Trophoblast cell (in vitro differentiated cells and primary cell): ENCODE measurements around the gene ANKK1.

Experiments
- DNase-seq, 2 donors: peaks; one replicate each; pipeline ENCODE4 v3.0.0-alpha.2; 2016
- H2AFZ ChIP-seq: 2 replicates; pipeline ENCODE4 v1.6.1; 2013; ENCODE audit warnings: low read length, moderate library complexity, mild to moderate bottlenecking; ENCODE audit not compliant: insufficient read depth, poor library complexity
- H2AK5ac ChIP-seq: 2 replicates; pipeline ENCODE4 v1.6.1; 2013; ENCODE audit warnings: mild to moderate bottlenecking, low read length
- H2BK120ac ChIP-seq: 2 replicates; pipeline ENCODE4 v1.6.1; 2013; ENCODE audit warnings: low read length, mild to moderate bottlenecking, moderate library complexity; ENCODE audit not compliant: insufficient read depth, poor library complexity
- H2BK12ac ChIP-seq: 2 replicates; pipeline ENCODE4 v1.6.1; 2013; ENCODE audit warnings: mild to moderate bottlenecking, low read length, moderate library complexity
- H2BK5ac ChIP-seq: 2 replicates; pipeline ENCODE4 v1.6.1; 2013; ENCODE audit warnings: low read length, low read depth, moderate library complexity, mild to moderate bottlenecking; ENCODE audit not compliant: poor library complexity
- H3K14ac ChIP-seq: 2 replicates; pipeline ENCODE4 v1.6.1; 2013; ENCODE audit warnings: mild to moderate bottlenecking, low read length
- H3K18ac ChIP-seq: 2 replicates; pipeline ENCODE4 v1.6.1; 2013; ENCODE audit warnings: mild to moderate bottlenecking, low read length
- H3K23ac ChIP-seq: 2 replicates; pipeline ENCODE4 v1.6.1; 2013; ENCODE audit warnings: low read length
- H3K27ac ChIP-seq: 2 replicates; pipeline ENCODE4 v1.5.1; 2013; ENCODE audit warnings: low read depth, mild to moderate bottlenecking, inconsistent platforms, low read length, moderate library complexity
- H3K27me3 ChIP-seq: 2 replicates; pipeline ENCODE4 v1.6.1; 2013; ENCODE audit warnings: inconsistent platforms, mild to moderate bottlenecking, low read length, moderate library complexity; ENCODE audit not compliant: insufficient read depth
- H3K36me3 ChIP-seq, 2 experiments: 1 replicate in 1 of 2; 2 replicates in 1 of 2; pipeline ENCODE4 v1.6.1; 2013; ENCODE audit warnings: low read length in 2 of 2, mild to moderate bottlenecking in 2 of 2, moderate library complexity in 1 of 2; ENCODE audit not compliant: insufficient read depth in 2 of 2, control insufficient read depth in 1 of 2
- H3K4ac ChIP-seq: 2 replicates; pipeline ENCODE4 v1.6.1; 2013; ENCODE audit warnings: low read depth, mild to moderate bottlenecking, low read length, moderate library complexity
- H3K4me1 ChIP-seq, 2 experiments: 1 replicate in 1 of 2; 2 replicates in 1 of 2; pipeline ENCODE4 v1.6.1; 2013; ENCODE audit warnings: low read length in 2 of 2, mild to moderate bottlenecking in 2 of 2, moderate library complexity in 1 of 2; ENCODE audit not compliant: insufficient read depth in 2 of 2, control insufficient read depth in 1 of 2
- H3K4me2 ChIP-seq: 2 replicates; pipeline ENCODE4 v1.6.1; 2013; ENCODE audit warnings: inconsistent platforms, mild to moderate bottlenecking, low read length, moderate library complexity
- H3K4me3 ChIP-seq: 2 replicates; pipeline ENCODE4 v1.5.1; 2013; ENCODE audit warnings: mild to moderate bottlenecking, low read depth, low read length, inconsistent platforms
- H3K79me1 ChIP-seq: one replicate; pipeline ENCODE4 v1.6.1; 2013; ENCODE audit warnings: low read length
- H3K79me2 ChIP-seq: 2 replicates; pipeline ENCODE4 v1.6.1; 2013; ENCODE audit warnings: low read length, mild to moderate bottlenecking; ENCODE audit not compliant: control insufficient read depth, insufficient read depth, poor library complexity
- H3K9ac ChIP-seq: 2 replicates; pipeline ENCODE4 v1.6.1; 2013; ENCODE audit warnings: mild to moderate bottlenecking, low read length
- H3K9me3 ChIP-seq: 2 replicates; pipeline ENCODE4 v1.6.1; 2013; ENCODE audit warnings: low read depth, mild to moderate bottlenecking, control low read depth, inconsistent platforms, low read length; ENCODE audit not compliant: insufficient read depth
- H4K12ac ChIP-seq: 2 replicates; pipeline ENCODE4 v1.6.1; 2013; ENCODE audit warnings: low read depth, mild to moderate bottlenecking, low read length, moderate library complexity
- H4K8ac ChIP-seq: 2 replicates; pipeline ENCODE4 v1.6.1; 2013; ENCODE audit warnings: low read depth, mild to moderate bottlenecking, low read length, moderate library complexity
- H4K91ac ChIP-seq: one replicate; pipeline ENCODE4 v1.6.1; 2013; ENCODE audit warnings: low read depth, mild to moderate bottlenecking, low read length, moderate library complexity
- WGBS: extraction: QIAGEN DNeasy Blood & Tissue Kit; methylation state at CpG from one replicate; pipeline ENCODE4 v1.1.7; 2013; ENCODE audit warnings: missing lambda C conversion rate; ENCODE audit not compliant: insufficient read length, insufficient coverage; ENCODE audit errors: extremely low coverage; 5-methylcytosine and 5-hydroxymethylcytosine counted together

ANKK1 gene

DNA sequence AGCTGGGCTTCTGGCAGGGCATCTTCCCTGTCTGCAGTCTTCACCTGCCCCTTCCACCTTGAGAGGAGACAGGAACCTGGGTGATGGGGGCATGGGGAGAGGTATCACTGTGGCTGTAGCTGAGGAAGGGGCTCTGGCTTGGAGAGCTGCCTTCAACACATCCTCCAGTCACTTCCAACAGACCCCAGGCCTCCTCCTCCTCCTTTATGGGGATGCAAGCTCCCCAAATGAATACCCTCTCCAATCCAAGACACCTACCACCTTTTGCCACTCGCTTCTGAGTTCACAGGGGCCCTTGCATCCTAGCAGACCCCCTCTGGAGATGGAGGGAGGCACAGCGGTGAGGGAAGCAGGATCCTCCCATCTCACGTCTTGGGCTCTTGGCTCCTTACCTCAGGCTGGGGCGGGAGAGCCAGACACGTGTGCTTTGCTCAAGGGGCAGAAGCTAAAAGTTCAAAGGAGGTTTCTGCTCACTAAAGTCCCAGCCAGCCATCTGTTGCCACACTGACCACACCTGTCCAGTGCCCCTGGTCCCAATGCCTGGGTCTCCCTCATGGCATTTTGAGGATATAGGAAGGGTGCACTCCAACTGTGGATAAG lies 13.2 kb downstream of the ANKK1 start:
- H3K9me3 ChIP-seq, result peaks cover 2% of the 10 kb centered on the region
- H3K27ac ChIP-seq, result no peak overlapping the region
- H2BK120ac ChIP-seq, result no peak overlapping the region
- no peak overlapping the region for H3K18ac ChIP-seq
- no peak overlapping the region for H3K23ac ChIP-seq
- no peak overlapping the region for H3K14ac ChIP-seq
- H4K8ac ChIP-seq, result no peak overlapping the region
- H3K9ac ChIP-seq, result no peak overlapping the region
- H4K91ac ChIP-seq, result no peak overlapping the region
- no peak overlapping the region for H2BK12ac ChIP-seq
- WGBS, result no CpG with 5 or more reads among the region's 5 CpGs
- no peak overlapping the region for H4K12ac ChIP-seq
- no peaks in the 10 kb centered on the region for H3K79me2 ChIP-seq
- H2AFZ ChIP-seq, result no peak overlapping the region
- H3K27me3 ChIP-seq, result no peaks in the 10 kb centered on the region
- H3K4me1 ChIP-seq, result no peaks in the 10 kb centered on the region
- no peak overlapping the region for H2BK5ac ChIP-seq
- H3K4me3 ChIP-seq, result no peak overlapping the region
- DNase-seq, result no peak
- no peak overlapping the region for H3K4ac ChIP-seq
- H3K4me2 ChIP-seq, result no peak overlapping the region
- no peak overlapping the region for H2AK5ac ChIP-seq
- no peaks in the 10 kb centered on the region for H3K36me3 ChIP-seq
- no peaks in the 10 kb centered on the region for H3K79me1 ChIP-seq

DNA sequence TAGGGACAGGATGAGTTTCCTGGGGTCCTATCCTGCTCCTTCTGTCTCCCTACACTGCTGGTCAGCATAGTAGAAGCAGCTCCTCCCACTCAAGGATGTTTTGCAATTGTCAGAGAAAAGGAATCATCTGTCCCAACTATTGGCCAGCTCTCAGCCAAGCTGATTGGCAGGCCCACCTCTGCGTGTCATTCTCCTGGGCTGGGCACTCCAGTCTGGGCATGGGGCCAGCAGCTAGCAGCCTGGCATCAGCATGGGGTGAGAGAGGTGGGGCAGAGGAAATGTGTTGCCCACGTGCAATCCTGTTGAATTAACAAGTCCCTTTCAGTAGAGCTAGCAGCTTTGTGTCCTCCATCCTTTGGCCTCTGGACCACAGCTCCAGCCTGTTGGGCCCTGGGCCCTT lies 14.1 kb downstream of the ANKK1 start:
- H3K36me3 ChIP-seq, result no peaks in the 10 kb centered on the region
- H3K18ac ChIP-seq, result no peak overlapping the region
- H4K91ac ChIP-seq, result no peak overlapping the region
- no peak overlapping the region for H2BK12ac ChIP-seq
- no peak overlapping the region for H2BK5ac ChIP-seq
- no peak overlapping the region for H3K27ac ChIP-seq
- H3K14ac ChIP-seq, result no peak overlapping the region
- no peak overlapping the region for H2AK5ac ChIP-seq
- H2AFZ ChIP-seq, result no peak overlapping the region
- H3K4me2 ChIP-seq, result no peak overlapping the region
- WGBS, result no CpG with 5 or more reads among the region's 2 CpGs
- no peaks in the 10 kb centered on the region for H3K27me3 ChIP-seq
- H4K12ac ChIP-seq, result no peak overlapping the region
- H3K4ac ChIP-seq, result no peak overlapping the region
- no peak overlapping the region for H4K8ac ChIP-seq
- no peak overlapping the region for H2BK120ac ChIP-seq
- peaks cover 2% of the 10 kb centered on the region for H3K9me3 ChIP-seq
- no peak overlapping the region for H3K23ac ChIP-seq
- H3K4me3 ChIP-seq, result no peak overlapping the region
- no peak overlapping the region for H3K9ac ChIP-seq
- H3K79me1 ChIP-seq, result no peaks in the 10 kb centered on the region
- H3K79me2 ChIP-seq, result no peaks in the 10 kb centered on the region
- no peak for DNase-seq
- peaks cover 0 to 2% of the 10 kb centered on the region in 2 experiments for H3K4me1 ChIP-seq

- H2AK5ac ChIP-seq, result no peak overlapping the region
- H3K36me3 ChIP-seq, result no peaks in the 10 kb centered on the region
- no peaks in the 10 kb centered on the region for H3K79me2 ChIP-seq
- H3K9ac ChIP-seq, result no peak overlapping the region
- no peak overlapping the region for H3K18ac ChIP-seq
- H3K4ac ChIP-seq, result no peak overlapping the region
- DNase-seq, result no peak
- H3K4me2 ChIP-seq, result no peak overlapping the region
- H4K8ac ChIP-seq, result no peak overlapping the region
- H2BK5ac ChIP-seq, result no peak overlapping the region
- no peaks in the 10 kb centered on the region for H3K79me1 ChIP-seq
- no peak overlapping the region for H4K91ac ChIP-seq
- H2AFZ ChIP-seq, result no peak overlapping the region
- no peak overlapping the region for H3K27ac ChIP-seq
- H3K9me3 ChIP-seq, result peaks cover 2% of the 10 kb centered on the region
- no peak overlapping the region for H3K23ac ChIP-seq
- H3K27me3 ChIP-seq, result no peaks in the 10 kb centered on the region
- no peak overlapping the region for H4K12ac ChIP-seq
- H2BK12ac ChIP-seq, result no peak overlapping the region
- H2BK120ac ChIP-seq, result no peak overlapping the region
- H3K14ac ChIP-seq, result no peak overlapping the region
- peaks cover 0 to 2% of the 10 kb centered on the region in 2 experiments for H3K4me1 ChIP-seq
- no peak overlapping the region for H3K4me3 ChIP-seq
- WGBS, result no CpG with 5 or more reads among the region's 7 CpGs
Measured at GRCh38 chr11:113404859-113405430, 17.4 kb downstream of the ANKK1 start.

DNA sequence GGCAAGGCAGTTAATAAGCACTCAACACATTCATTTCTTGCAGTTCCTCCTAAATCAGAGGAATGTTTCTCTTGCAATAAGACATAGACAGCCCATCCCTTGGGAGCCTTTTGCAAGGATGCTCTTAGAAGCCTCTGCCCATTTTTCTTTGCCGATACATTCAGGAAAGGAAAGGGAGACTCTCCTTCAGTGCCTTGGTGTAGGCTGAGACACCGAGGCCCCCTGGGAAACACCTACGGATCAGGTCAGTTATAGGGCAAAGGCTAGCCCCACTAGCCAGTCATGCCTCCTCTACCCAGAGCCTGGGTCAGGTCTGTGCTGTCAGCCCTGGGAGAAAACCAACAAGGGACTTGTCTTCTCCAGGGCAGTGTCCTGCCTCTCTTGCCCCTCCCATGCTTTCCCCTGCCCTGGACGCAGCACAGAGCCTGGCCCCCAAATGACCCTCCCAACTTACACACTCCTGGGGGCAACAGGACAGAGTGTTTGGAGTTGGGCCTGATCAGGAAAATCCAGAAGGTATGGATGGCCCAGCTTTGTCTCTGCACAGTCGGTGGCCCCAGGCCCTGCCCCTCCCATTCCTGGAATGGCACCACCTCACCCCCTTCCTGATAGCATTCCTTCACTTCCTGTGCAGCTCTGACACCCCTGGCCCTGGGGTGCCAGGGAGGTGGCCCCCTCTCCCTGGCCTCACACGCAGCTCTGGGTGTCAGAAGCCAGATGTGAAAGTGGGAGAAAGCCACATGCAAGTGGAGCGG lies 18.3 kb downstream of the ANKK1 start:
- Histone ChIP-seq H2BK120ac (no peak overlapping the region), H4K12ac (no peak overlapping the region), H3K27ac (no peak overlapping the region), H2BK5ac (no peak overlapping the region), H3K4me1 (peaks cover 0 to 2% of the 10 kb centered on the region in 2 experiments), H3K14ac (no peak overlapping the region), H3K27me3 (no peaks in the 10 kb centered on the region), H3K79me2 (no peaks in the 10 kb centered on the region), H3K9ac (no peak overlapping the region), H3K18ac (no peak overlapping the region), H3K79me1 (no peaks in the 10 kb centered on the region), H4K8ac (no peak overlapping the region), H3K36me3 (no peaks in the 10 kb centered on the region), H3K4me3 (no peak overlapping the region), H3K4ac (no peak overlapping the region), H3K4me2 (no peak overlapping the region), H2BK12ac (no peak overlapping the region), H4K91ac (no peak overlapping the region), H3K23ac (no peak overlapping the region), H2AFZ (no peak overlapping the region), H3K9me3 (peaks cover 2% of the 10 kb centered on the region), H2AK5ac (no peak overlapping the region)
- no peak for DNase-seq
- no CpG with 5 or more reads among the region's 7 CpGs for WGBS
